Measurements from ENCODE around the gene WHRN. TPM values are rescaled to one million over a fixed set of nuclear protein-coding genes. Genes with fewer than 3 reads are reported as not detected.

Gene WHRN
- total and polyA plus RNA-seq, 2 donors = 3.2 to 14.9 TPM

GRCh38 chr9:114410910-114411309, 94.4 kb downstream of the WHRN start:
- Histone ChIP-seq H3K36me3 (ENCODE audit: control insufficient read depth in 2 of 2, insufficient read depth in 2 of 2, low read length in 1 of 2) (peaks cover 0 to 17% of the 10 kb centered on the region in 2 donors), H3K27me3 (ENCODE audit: control insufficient read depth in 2 of 2, insufficient read depth in 1 of 2, low read length in 1 of 2) (no peaks in the 10 kb centered on the region), H3K4me3 (ENCODE audit: low read length in 2 of 2) (no peak overlapping the region), H3K27ac (ENCODE audit: low read depth in 1 of 2, low read length in 1 of 2) (no peak overlapping the region), H3K4me1 (ENCODE audit: control insufficient read depth in 2 of 2, insufficient read depth in 2 of 2, low read length in 2 of 2) (peaks cover 0 to 4% of the 10 kb centered on the region in 2 donors), H3K9me3 (ENCODE audit: control insufficient read depth in 2 of 2, insufficient read depth in 1 of 2, low read length in 1 of 2) (no peaks in the 10 kb centered on the region)
- DNase-seq (ENCODE audit: low read depth in 6 of 9, low spot score in 9 of 9) = no peak
- WGBS = 93% methylated on average over 8 of the region's 8 CpGs

- no peak for DNase-seq (ENCODE audit: low read depth in 6 of 9, low spot score in 9 of 9)
- H3K27ac ChIP-seq (ENCODE audit: low read depth in 1 of 2, low read length in 1 of 2) = no peak overlapping the region
- peaks cover 4 to 10% of the 10 kb centered on the region in 2 donors for H3K4me1 ChIP-seq (ENCODE audit: control insufficient read depth in 2 of 2, insufficient read depth in 2 of 2, low read length in 2 of 2)
- H3K36me3 ChIP-seq (ENCODE audit: control insufficient read depth in 2 of 2, insufficient read depth in 2 of 2, low read length in 1 of 2) = peaks cover 0 to 13% of the 10 kb centered on the region in 2 donors
- 89% methylated on average over 5 of the region's 5 CpGs for WGBS
- no peaks in the 10 kb centered on the region for H3K27me3 ChIP-seq (ENCODE audit: control insufficient read depth in 2 of 2, insufficient read depth in 1 of 2, low read length in 1 of 2)
- H3K9me3 ChIP-seq (ENCODE audit: control insufficient read depth in 2 of 2, insufficient read depth in 1 of 2, low read length in 1 of 2) = no peaks in the 10 kb centered on the region
- H3K4me3 ChIP-seq (ENCODE audit: low read length in 2 of 2) = no peak overlapping the region
These were observed 95.4 kb downstream of the WHRN start for GRCh38 chr9:114409842-114410241.

GRCh38 chr9:114409103-114409780, 96.0 kb downstream of the WHRN start:
- Histone ChIP-seq H3K4me3 (ENCODE audit: low read length in 2 of 2) (no peak overlapping the region), H3K36me3 (ENCODE audit: control insufficient read depth in 2 of 2, insufficient read depth in 2 of 2, low read length in 1 of 2) (peaks cover 0 to 13% of the 10 kb centered on the region in 2 donors), H3K27ac (ENCODE audit: low read depth in 1 of 2, low read length in 1 of 2) (no peak overlapping the region), H3K4me1 (ENCODE audit: control insufficient read depth in 2 of 2, insufficient read depth in 2 of 2, low read length in 2 of 2) (peaks cover 4 to 15% of the 10 kb centered on the region in 2 donors), H3K27me3 (ENCODE audit: control insufficient read depth in 2 of 2, insufficient read depth in 1 of 2, low read length in 1 of 2) (no peaks in the 10 kb centered on the region), H3K9me3 (ENCODE audit: control insufficient read depth in 2 of 2, insufficient read depth in 1 of 2, low read length in 1 of 2) (no peaks in the 10 kb centered on the region)
- DNase-seq (ENCODE audit: low read depth in 6 of 9, low spot score in 9 of 9) = no peak
- 84% methylated on average over 11 of the region's 11 CpGs for WGBS

DNA sequence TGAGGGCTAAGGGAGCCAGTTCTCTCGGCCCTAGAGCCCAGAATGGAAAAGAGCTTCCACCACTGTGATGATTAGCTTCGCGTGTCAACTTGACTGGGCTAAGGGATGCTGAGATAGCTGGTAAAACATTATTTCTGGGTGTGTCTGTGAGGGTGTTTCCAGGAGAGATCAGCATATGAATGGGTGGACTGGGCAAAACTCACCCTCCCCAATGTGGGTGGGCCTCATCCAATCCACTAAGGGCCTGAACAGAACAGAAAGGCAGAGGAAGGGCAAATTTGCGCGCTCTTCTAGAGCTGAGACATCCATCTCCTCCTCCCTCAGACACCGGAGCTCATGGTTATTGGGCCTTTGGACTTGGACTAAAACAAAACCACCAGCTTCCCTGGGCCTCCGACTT, 96.6 kb downstream of the WHRN start:
- no peak for DNase-seq (ENCODE audit: low read depth in 6 of 9, low spot score in 9 of 9)
- H3K9me3 ChIP-seq (ENCODE audit: control insufficient read depth in 2 of 2, insufficient read depth in 1 of 2, low read length in 1 of 2) = no peaks in the 10 kb centered on the region
- WGBS = 91% methylated on average over 7 of the region's 7 CpGs
- H3K4me1 ChIP-seq (ENCODE audit: control insufficient read depth in 2 of 2, insufficient read depth in 2 of 2, low read length in 2 of 2) = peaks cover 4 to 12% of the 10 kb centered on the region in 2 donors
- peaks cover 0 to 13% of the 10 kb centered on the region in 2 donors for H3K36me3 ChIP-seq (ENCODE audit: control insufficient read depth in 2 of 2, insufficient read depth in 2 of 2, low read length in 1 of 2)
- no peak overlapping the region for H3K4me3 ChIP-seq (ENCODE audit: low read length in 2 of 2)
- H3K27me3 ChIP-seq (ENCODE audit: control insufficient read depth in 2 of 2, insufficient read depth in 1 of 2, low read length in 1 of 2) = no peaks in the 10 kb centered on the region
- H3K27ac ChIP-seq (ENCODE audit: low read depth in 1 of 2, low read length in 1 of 2) = no peak overlapping the region

DNA sequence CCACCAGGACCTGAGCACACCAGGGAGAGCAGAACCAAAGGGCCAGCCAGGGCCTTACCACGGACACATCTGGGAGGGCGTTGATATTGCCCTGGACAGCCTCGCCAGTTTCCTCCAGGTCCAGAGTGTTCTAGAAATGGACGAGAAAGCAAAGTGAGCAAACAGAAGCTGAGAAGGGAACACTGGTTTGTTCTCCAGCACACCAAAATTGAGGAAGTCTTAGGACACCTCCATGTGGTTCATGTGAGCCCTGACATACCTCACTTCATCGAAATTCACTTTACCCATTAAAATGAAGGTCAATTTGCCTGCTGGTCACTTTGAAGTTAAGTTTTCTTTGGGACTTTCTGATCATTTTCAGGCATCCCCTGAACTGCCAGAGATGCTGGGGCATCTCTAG, 97.4 kb downstream of the WHRN start:
- Histone ChIP-seq H3K27me3 (ENCODE audit: control insufficient read depth in 2 of 2, insufficient read depth in 1 of 2, low read length in 1 of 2) (no peaks in the 10 kb centered on the region), H3K36me3 (ENCODE audit: control insufficient read depth in 2 of 2, insufficient read depth in 2 of 2, low read length in 1 of 2) (peaks cover 0 to 13% of the 10 kb centered on the region in 2 donors), H3K9me3 (ENCODE audit: control insufficient read depth in 2 of 2, insufficient read depth in 1 of 2, low read length in 1 of 2) (no peaks in the 10 kb centered on the region), H3K4me3 (ENCODE audit: low read length in 2 of 2) (no peak overlapping the region), H3K27ac (ENCODE audit: low read depth in 1 of 2, low read length in 1 of 2) (no peak overlapping the region), H3K4me1 (ENCODE audit: control insufficient read depth in 2 of 2, insufficient read depth in 2 of 2, low read length in 2 of 2) (peaks cover 4 to 12% of the 10 kb centered on the region in 2 donors)
- no peak for DNase-seq (ENCODE audit: low read depth in 6 of 9, low spot score in 9 of 9)
- WGBS = 92% methylated on average over 5 of the region's 5 CpGs

DNA sequence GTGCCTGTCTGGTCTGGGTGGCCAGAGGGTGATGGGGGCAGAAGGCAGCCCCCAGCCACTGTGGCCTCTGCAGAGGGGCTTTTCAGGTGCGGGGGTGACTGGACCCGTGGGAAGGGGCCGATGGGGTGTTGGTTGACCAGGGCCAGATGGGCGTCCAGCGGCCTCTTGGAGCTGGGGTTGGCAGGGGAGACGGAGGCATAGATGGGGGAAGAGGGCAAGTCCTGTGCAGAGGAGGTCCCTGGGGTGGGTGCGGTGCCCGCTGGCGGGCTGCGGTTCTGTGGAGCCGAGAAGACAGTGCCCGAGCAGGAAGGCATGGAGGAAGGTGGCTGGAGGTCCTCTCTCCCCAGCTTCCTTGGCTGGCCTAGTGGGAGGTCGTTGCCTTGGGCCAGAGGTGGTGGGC, 98.8 kb downstream of the WHRN start:
- H3K27me3 ChIP-seq (ENCODE audit: control insufficient read depth in 2 of 2, insufficient read depth in 1 of 2, low read length in 1 of 2) = no peaks in the 10 kb centered on the region
- no peak for DNase-seq (ENCODE audit: low read depth in 6 of 9, low spot score in 9 of 9)
- 97% methylated on average over 13 of the region's 13 CpGs for WGBS
- H3K4me1 ChIP-seq (ENCODE audit: control insufficient read depth in 2 of 2, insufficient read depth in 2 of 2, low read length in 2 of 2) = peaks cover 4 to 12% of the 10 kb centered on the region in 2 donors
- H3K36me3 ChIP-seq (ENCODE audit: control insufficient read depth in 2 of 2, insufficient read depth in 2 of 2, low read length in 1 of 2) = peaks cover 0 to 19% of the 10 kb centered on the region in 2 donors
- H3K9me3 ChIP-seq (ENCODE audit: control insufficient read depth in 2 of 2, insufficient read depth in 1 of 2, low read length in 1 of 2) = no peaks in the 10 kb centered on the region
- no peak overlapping the region for H3K4me3 ChIP-seq (ENCODE audit: low read length in 2 of 2)
- H3K27ac ChIP-seq (ENCODE audit: low read depth in 1 of 2, low read length in 1 of 2) = no peak overlapping the region

DNA sequence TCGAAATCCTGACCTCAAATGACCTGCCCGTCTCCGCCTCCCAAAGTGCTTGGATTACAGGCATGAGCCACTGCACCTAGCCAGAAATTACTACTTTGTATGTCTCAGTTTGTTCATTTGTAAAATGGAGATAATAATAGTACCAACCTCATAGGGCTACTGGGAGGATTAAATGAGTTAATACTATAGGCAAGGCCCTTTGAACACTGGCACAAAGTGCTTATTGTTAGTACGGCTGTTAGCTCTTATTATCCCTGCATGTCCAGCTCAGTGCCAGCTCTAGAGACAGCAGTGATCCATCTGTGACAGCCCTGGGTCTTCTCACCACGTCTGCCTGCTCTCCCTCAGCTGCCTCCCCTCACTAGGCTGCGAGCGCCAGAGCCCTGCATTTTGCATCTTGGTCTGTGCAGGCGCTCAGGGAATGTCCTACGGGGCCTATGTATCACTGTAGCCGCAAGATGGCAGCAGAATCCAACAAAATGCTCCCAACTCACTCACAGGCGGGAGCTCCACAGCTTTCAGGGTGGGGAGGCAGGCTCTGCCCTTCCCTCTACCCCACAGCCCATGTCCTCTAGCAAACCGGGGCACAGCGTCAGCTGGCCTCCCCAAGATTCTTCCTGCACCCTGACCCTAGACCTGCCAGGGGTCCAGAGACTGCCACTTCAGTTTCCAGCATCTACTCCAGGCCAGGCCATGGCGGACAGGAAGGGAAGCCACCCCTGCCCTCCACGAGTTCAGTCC, 99.8 kb downstream of the WHRN start:
- peaks cover 0 to 19% of the 10 kb centered on the region in 2 donors for H3K36me3 ChIP-seq (ENCODE audit: control insufficient read depth in 2 of 2, insufficient read depth in 2 of 2, low read length in 1 of 2)
- no peak overlapping the region for H3K27ac ChIP-seq (ENCODE audit: low read depth in 1 of 2, low read length in 1 of 2)
- peaks cover 4 to 12% of the 10 kb centered on the region in 2 donors for H3K4me1 ChIP-seq (ENCODE audit: control insufficient read depth in 2 of 2, insufficient read depth in 2 of 2, low read length in 2 of 2)
- H3K27me3 ChIP-seq (ENCODE audit: control insufficient read depth in 2 of 2, insufficient read depth in 1 of 2, low read length in 1 of 2) = no peaks in the 10 kb centered on the region
- DNase-seq (ENCODE audit: low read depth in 6 of 9, low spot score in 9 of 9) = peak; percentile 55 to 94 (median 84)
- no peaks in the 10 kb centered on the region for H3K9me3 ChIP-seq (ENCODE audit: control insufficient read depth in 2 of 2, insufficient read depth in 1 of 2, low read length in 1 of 2)
- no peak overlapping the region for H3K4me3 ChIP-seq (ENCODE audit: low read length in 2 of 2)
- 39% methylated on average over 15 of the region's 15 CpGs for WGBS

DNA sequence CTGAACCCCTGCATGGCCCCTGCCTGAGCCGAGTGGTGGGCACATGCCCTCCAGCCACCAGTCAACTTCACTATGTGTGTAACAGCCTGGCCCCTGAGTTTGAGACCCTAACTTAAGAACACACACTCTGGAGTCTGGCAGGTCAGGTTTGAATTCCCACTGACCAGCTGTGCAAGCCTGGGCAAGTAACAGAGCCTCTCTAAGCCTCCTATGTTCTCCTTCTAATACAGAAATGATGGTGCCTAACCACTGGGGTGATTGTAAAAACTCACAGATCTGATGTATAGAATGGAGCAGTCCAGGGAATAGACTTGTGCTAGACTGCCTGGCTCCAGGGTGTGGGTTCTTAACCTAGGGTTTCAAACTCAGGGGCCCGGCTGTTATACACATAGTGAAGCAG, 100.7 kb downstream of the WHRN start:
- 98% methylated on average over 2 of the region's 2 CpGs for WGBS

DNA sequence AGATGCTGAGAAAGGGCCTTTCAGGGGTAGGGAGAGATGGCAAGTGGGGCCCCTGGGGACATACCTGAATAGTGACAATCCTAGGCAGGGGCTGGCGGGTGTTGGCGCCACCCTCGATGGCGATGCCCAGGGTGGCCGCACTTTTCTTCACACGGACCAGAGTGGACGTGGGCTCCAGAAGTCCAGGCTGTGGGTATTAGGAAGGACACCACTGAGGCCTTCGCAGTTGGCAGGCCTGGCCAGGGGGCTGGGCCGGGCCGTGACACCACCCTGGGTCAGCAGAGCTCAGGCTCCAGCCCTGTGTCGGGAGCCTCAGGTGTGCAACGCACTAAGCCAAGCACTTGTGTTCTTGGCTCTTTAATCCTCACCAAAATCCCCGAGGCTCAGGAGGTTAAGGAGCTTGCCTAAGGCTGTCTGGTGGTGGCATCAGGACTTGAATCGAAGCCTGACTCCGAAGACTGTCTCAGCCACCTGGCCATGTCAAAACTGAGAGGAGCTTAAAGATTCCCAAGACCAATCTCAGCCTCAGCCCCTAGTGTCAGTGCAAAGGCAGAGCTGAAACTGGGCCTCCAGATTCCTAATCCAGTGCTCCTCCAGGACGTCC, 102.0 kb downstream of the WHRN start:
- Histone ChIP-seq H3K36me3 (ENCODE audit: control insufficient read depth in 2 of 2, insufficient read depth in 2 of 2, low read length in 1 of 2) (peaks cover 0 to 19% of the 10 kb centered on the region in 2 donors), H3K9me3 (ENCODE audit: control insufficient read depth in 2 of 2, insufficient read depth in 1 of 2, low read length in 1 of 2) (no peaks in the 10 kb centered on the region), H3K27ac (ENCODE audit: low read depth in 1 of 2, low read length in 1 of 2) (no peak overlapping the region), H3K4me1 (ENCODE audit: control insufficient read depth in 2 of 2, insufficient read depth in 2 of 2, low read length in 2 of 2) (peaks cover 7 to 17% of the 10 kb centered on the region in 2 donors), H3K27me3 (ENCODE audit: control insufficient read depth in 2 of 2, insufficient read depth in 1 of 2, low read length in 1 of 2) (no peaks in the 10 kb centered on the region), H3K4me3 (ENCODE audit: low read length in 2 of 2) (no peak overlapping the region)
- 98% methylated on average over 16 of the region's 16 CpGs for WGBS
- no peak for DNase-seq (ENCODE audit: low read depth in 6 of 9, low spot score in 9 of 9)

More for the DNA sequence above, 100.7 kb downstream of the WHRN start:
- no peak overlapping the region for H3K4me3 ChIP-seq (ENCODE audit: low read length in 2 of 2)
- H3K27ac ChIP-seq (ENCODE audit: low read depth in 1 of 2, low read length in 1 of 2) = no peak overlapping the region
- no peaks in the 10 kb centered on the region for H3K9me3 ChIP-seq (ENCODE audit: control insufficient read depth in 2 of 2, insufficient read depth in 1 of 2, low read length in 1 of 2)
- H3K27me3 ChIP-seq (ENCODE audit: control insufficient read depth in 2 of 2, insufficient read depth in 1 of 2, low read length in 1 of 2) = no peaks in the 10 kb centered on the region
- no peak for DNase-seq (ENCODE audit: low read depth in 6 of 9, low spot score in 9 of 9)
- peaks cover 0 to 19% of the 10 kb centered on the region in 2 donors for H3K36me3 ChIP-seq (ENCODE audit: control insufficient read depth in 2 of 2, insufficient read depth in 2 of 2, low read length in 1 of 2)
- H3K4me1 ChIP-seq (ENCODE audit: control insufficient read depth in 2 of 2, insufficient read depth in 2 of 2, low read length in 2 of 2) = peaks cover 4 to 12% of the 10 kb centered on the region in 2 donors

Measured in thymus (tissue), 11 donors.